K562 (cell line): ENCODE measurements around the gene WDR5B. TPM values are rescaled to one million over a fixed set of nuclear protein-coding genes. Genes with fewer than 3 reads are reported as not detected.

Source experiments
- ATAC-seq: fragments of 200-7000 bp; cut with Tn5 transposase; 3 replicates; pipeline ENCODE4 v1.9.1; 2020; ENCODE audit warnings: moderate library complexity
- BruUV-seq: library from RNA; stranded (reverse); fragments of 400-500 nt; replicated peaks from 2 replicates; lab custom pipeline; 2021; lab: Mats Ljungman, UMichigan
- CTCF ChIA-PET: fragments of 300-600 bp; formaldehyde crosslinking; extraction: SDS; loops from one replicate; lab custom pipeline; 2021; ENCODE audit warnings: low intra/inter-chr PET ratio; lab: Yijun Ruan, JAX
- POLR2A ChIA-PET: fragments of 300-600, 350-650 bp; sonication (Branson Sonifier 250); formaldehyde crosslinking; extraction: SDS; loops from one replicate; lab custom pipeline; 2021; ENCODE audit warnings: antibody characterized with exemption, inconsistent platforms; lab: Yijun Ruan, JAX
- DNase-seq, 4 experiments: peaks; one replicate each; pipeline versions ENCODE4 v3.0.0 to v3.0.0-alpha.2; 2011 to 2018; ENCODE audit warnings: low spot score in 3 of 4, mixed read lengths in 3 of 4; ENCODE audit errors: extremely low read depth in 1 of 4
- FAIRE-seq: peaks from 2 replicates; lab custom pipeline; 2011; peaks lifted over from hg19 to GRCh38; lab: Jason Lieb, UNC
- H2AFZ ChIP-seq: 2 replicates; pipeline ENCODE4 v1.6.0; 2011; ENCODE audit warnings: low read depth, low read length, control low read depth, inconsistent platforms
- H3K27ac ChIP-seq: fragments of 200-600 bp; 3 replicates; pipeline ENCODE4 v1.8.0; 2011; ENCODE audit warnings: low read depth, mild to moderate bottlenecking, control low read depth, inconsistent platforms, low read length, moderate library complexity, mixed read lengths; ENCODE audit errors: extremely low read depth
- H3K27me3 ChIP-seq, 2 experiments: fragments of 300-600 bp in 1 of 2; 2 replicates in 1 of 2; 3 replicates in 1 of 2; pipeline versions ENCODE4 v1.6.0 to v1.8.0; 2011; ENCODE audit warnings: inconsistent platforms in 2 of 2, low read length in 2 of 2, mild to moderate bottlenecking in 1 of 2, mixed read lengths in 1 of 2, moderate library complexity in 1 of 2; ENCODE audit not compliant: control insufficient read depth in 2 of 2, insufficient read depth in 2 of 2
- H3K36me3 ChIP-seq: fragments of 300-600 bp; 3 replicates; pipeline ENCODE4 v1.8.0; 2011; ENCODE audit warnings: mild to moderate bottlenecking, low read length, inconsistent platforms; ENCODE audit not compliant: control insufficient read depth, insufficient read depth
- H3K4me1 ChIP-seq, 2 experiments: fragments of 200-600 bp in 1 of 2; replicated peaks in 1 of 2; 2 replicates in 1 of 2; 3 replicates in 1 of 2; pipeline versions ENCODE4 v1.5.1 to v1.8.0; 2011; ENCODE audit warnings: inconsistent platforms in 2 of 2, low read length in 2 of 2, mild to moderate bottlenecking in 1 of 2, mixed read lengths in 1 of 2, moderate library complexity in 1 of 2; ENCODE audit not compliant: control insufficient read depth in 2 of 2, insufficient read depth in 2 of 2
- H3K4me2 ChIP-seq: 2 replicates; pipeline ENCODE4 v1.6.1; 2011; ENCODE audit warnings: low read length, control low read depth, inconsistent platforms, mixed read lengths; ENCODE audit not compliant: insufficient read depth
- H3K4me3 ChIP-seq: fragments of 200-600 bp; sonication (generic), shearing (Covaris generic); 2 replicates; pipeline ENCODE4 v1.5.1; 2016; ENCODE audit warnings: control low read depth, inconsistent platforms
- H3K79me2 ChIP-seq: fragments of 200-600 bp; 3 replicates; pipeline ENCODE4 v1.8.0; 2011; ENCODE audit warnings: low read length, inconsistent platforms; ENCODE audit not compliant: control insufficient read depth, insufficient read depth
- H3K9ac ChIP-seq, 2 experiments: 2 replicates each; pipeline versions ENCODE4 v1.6.0 to v1.6.1; 2011; ENCODE audit warnings: low read depth in 2 of 2, low read length in 2 of 2, control low read depth in 1 of 2, inconsistent platforms in 1 of 2, mild to moderate bottlenecking in 1 of 2, mixed read lengths in 1 of 2; ENCODE audit not compliant: insufficient read depth in 1 of 2
- H3K9me1 ChIP-seq: one replicate; pipeline ENCODE4 v1.6.0; 2011; ENCODE audit warnings: inconsistent platforms, mild to moderate bottlenecking, low read length, moderate library complexity; ENCODE audit not compliant: control insufficient read depth, insufficient read depth
- H3K9me3 ChIP-seq: replicated peaks from 2 replicates; pipeline ENCODE4 v1.5.1; 2011; ENCODE audit warnings: low read depth, low read length, inconsistent platforms; ENCODE audit not compliant: control insufficient read depth, insufficient read depth
- H4K20me1 ChIP-seq: replicated peaks from 2 replicates; pipeline ENCODE4 v1.6.1; 2011; ENCODE audit warnings: low read length, inconsistent platforms, mixed read lengths; ENCODE audit not compliant: control insufficient read depth, insufficient read depth
- DACH1 ChIP-seq: fragments of 450-650 bp; IDR thresholded peaks from 2 replicates; pipeline ENCODE4 v1.6.1; 2018; ENCODE audit not compliant: partially characterized antibody
- HMG20A ChIP-seq: fragments of 450-650 bp; formaldehyde crosslinking; conservative IDR thresholded peaks from 2 replicates; pipeline ENCODE4 v1.4.0; 2020; ENCODE audit warnings: mild to moderate bottlenecking, mixed read lengths
- SAFB2 ChIP-seq: fragments of 200-400 bp; formaldehyde crosslinking; IDR thresholded peaks from 2 replicates; pipeline ENCODE4 v1.6.1; 2018; ENCODE audit warnings: borderline replicate concordance, low read length, low read depth, moderate library complexity; ENCODE audit not compliant: severe bottlenecking
- ZBTB33 ChIP-seq: sonication (generic); formaldehyde crosslinking; IDR thresholded peaks from 2 replicates; pipeline ENCODE4 v1.8.1; 2023; ENCODE audit warnings: mild to moderate bottlenecking, missing genetic modification reagents
- WGBS: fragments of 100-300 bp; shearing (Covaris generic); methylation state at CpG from one replicate; pipeline ENCODE4 v1.1.6; 2016; ENCODE audit warnings: low coverage, mixed read lengths; ENCODE audit not compliant: insufficient coverage; ENCODE audit errors: missing lambda C conversion rate; 5-methylcytosine and 5-hydroxymethylcytosine counted together
- in situ Hi-C: fragments of 300-500 bp; cut with MboI; formaldehyde crosslinking; loops from 4 replicates; pipeline ENCODE4 v1.15.0; 2018; ENCODE audit warnings: inconsistent platforms, mixed read lengths
- intact Hi-C: fragments of 100-400 bp; cut with micrococcal nuclease; formaldehyde crosslinking; loops from 2 replicates; pipeline ENCODE4 v1.14.2; 2022
- polyA plus RNA-seq, 8 experiments: library from polyadenylated mRNA; depleted of rRNA in 4 of 8; stranded (reverse) in 5 of 8; unstranded in 3 of 8; fragments of >200 nt; fragmentation: Nextera tagmentation in 2 of 8; fragmentation: Illumina TruSeq in 1 of 8; extraction: Ambion mirVana in 2 of 8; extraction: Trizol in 1 of 8; gene quantifications; 2 replicates each; pipeline versions ENCODE4 v1.2.1 to v1.2.3, GENCODE V29; 2011 to 2014; ENCODE audit warnings: inconsistent platforms in 1 of 8, missing spikeins in 1 of 8
- total RNA-seq, 7 experiments: library from RNA; depleted of rRNA in 6 of 7; stranded (reverse); fragments of >200 nt in 6 of 7; fragmentation: Illumina TruSeq in 2 of 7; extraction: Trizol in 2 of 7; gene quantifications; 2 replicates each; pipeline versions ENCODE4 v1.2.1 to v1.2.3, GENCODE V29; 2011 to 2021; ENCODE audit warnings: low replicate concordance in 1 of 7

The WDR5B gene
- total and polyA plus RNA-seq, 9 of the 15 experiments (the other 6 are each of a cell fraction or from before 2014, with no cell fraction given): 2.8 to 10.1 (median 4.2) TPM

- peaks cover 84% of the 10 kb centered on the region for H3K79me2 ChIP-seq
- H3K36me3 ChIP-seq: peaks cover 44% of the 10 kb centered on the region
- ChIA-PET CTCF (no interaction called here), POLR2A (no interaction called here)
- H3K9me1 ChIP-seq: no peaks in the 10 kb centered on the region
- BruUV-seq: no TSS peak
- TF ChIP-seq DACH1 (peak; percentile 94), HMG20A (CRISPR knock-in tag) (no peak)
- no peak for DNase-seq
- H4K20me1 ChIP-seq: 0 out of 2 replicates have a peak, but pooled peaks cover 5% of the 10 kb centered on the region
- in situ Hi-C loops: no loop called here
- no peak overlapping the region for H3K9ac ChIP-seq
- no peak overlapping the region for H2AFZ ChIP-seq
- H3K9me3 ChIP-seq: no peaks in the 10 kb centered on the region
- no peak for FAIRE-seq
- no peaks in the 10 kb centered on the region for H3K27me3 ChIP-seq
- intact Hi-C loops: no loop called here
- no peak overlapping the region for H3K4me2 ChIP-seq
- no peak overlapping the region for H3K4me3 ChIP-seq
- H3K4me1 ChIP-seq: peaks cover 1 to 6% of the 10 kb centered on the region in 2 experiments; a peak in 3 of 5 replicates
- no peak for ATAC-seq
- no peak overlapping the region for H3K27ac ChIP-seq
These were observed 26.7 kb downstream of the WDR5B start for GRCh38 chr3:122389197-122389596.

- FAIRE-seq: no peak
- H3K36me3 ChIP-seq: peaks cover 31% of the 10 kb centered on the region
- H3K9me3 ChIP-seq: no peaks in the 10 kb centered on the region
- no peak overlapping the region for H3K27ac ChIP-seq
- H3K4me3 ChIP-seq: no peak overlapping the region
- in situ Hi-C loops: no loop called here
- BruUV-seq: no TSS peak
- POLR2A ChIA-PET: no interaction called here
- WGBS: 86% methylated on average over 3 of the region's 3 CpGs
- H3K4me1 ChIP-seq: peaks cover 6% of the 10 kb centered on the region in 2 experiments; a peak in 3 of 5 replicates
- intact Hi-C loops: no loop called here
- H3K9me1 ChIP-seq: no peaks in the 10 kb centered on the region
- H3K79me2 ChIP-seq: peaks cover 85% of the 10 kb centered on the region
- no peak for TF ChIP-seq SAFB2
- peak; percentile 76 for TF ChIP-seq ZBTB33 (CRISPR knock-in tag)
- H2AFZ ChIP-seq: no peak overlapping the region
- H3K9ac ChIP-seq: no peak overlapping the region
- H3K4me2 ChIP-seq: no peak overlapping the region
- no peaks in the 10 kb centered on the region for H3K27me3 ChIP-seq
- ATAC-seq: no peak
- DNase-seq: no peak
- 0 out of 2 replicates have a peak, but pooled peaks cover 5% of the 10 kb centered on the region for H4K20me1 ChIP-seq
- CTCF ChIA-PET: no interaction called here
These were observed 28.2 kb downstream of the WDR5B start for GRCh38 chr3:122387709-122388108.
